NCI-H1048 (cell line): ENCODE measurements around the gene DGKH.

Experiments used
- DNase-seq: peaks from one replicate; lab custom pipeline; 2025; lab: John Stamatoyannopoulos, UW

Gene DGKH, protein sequence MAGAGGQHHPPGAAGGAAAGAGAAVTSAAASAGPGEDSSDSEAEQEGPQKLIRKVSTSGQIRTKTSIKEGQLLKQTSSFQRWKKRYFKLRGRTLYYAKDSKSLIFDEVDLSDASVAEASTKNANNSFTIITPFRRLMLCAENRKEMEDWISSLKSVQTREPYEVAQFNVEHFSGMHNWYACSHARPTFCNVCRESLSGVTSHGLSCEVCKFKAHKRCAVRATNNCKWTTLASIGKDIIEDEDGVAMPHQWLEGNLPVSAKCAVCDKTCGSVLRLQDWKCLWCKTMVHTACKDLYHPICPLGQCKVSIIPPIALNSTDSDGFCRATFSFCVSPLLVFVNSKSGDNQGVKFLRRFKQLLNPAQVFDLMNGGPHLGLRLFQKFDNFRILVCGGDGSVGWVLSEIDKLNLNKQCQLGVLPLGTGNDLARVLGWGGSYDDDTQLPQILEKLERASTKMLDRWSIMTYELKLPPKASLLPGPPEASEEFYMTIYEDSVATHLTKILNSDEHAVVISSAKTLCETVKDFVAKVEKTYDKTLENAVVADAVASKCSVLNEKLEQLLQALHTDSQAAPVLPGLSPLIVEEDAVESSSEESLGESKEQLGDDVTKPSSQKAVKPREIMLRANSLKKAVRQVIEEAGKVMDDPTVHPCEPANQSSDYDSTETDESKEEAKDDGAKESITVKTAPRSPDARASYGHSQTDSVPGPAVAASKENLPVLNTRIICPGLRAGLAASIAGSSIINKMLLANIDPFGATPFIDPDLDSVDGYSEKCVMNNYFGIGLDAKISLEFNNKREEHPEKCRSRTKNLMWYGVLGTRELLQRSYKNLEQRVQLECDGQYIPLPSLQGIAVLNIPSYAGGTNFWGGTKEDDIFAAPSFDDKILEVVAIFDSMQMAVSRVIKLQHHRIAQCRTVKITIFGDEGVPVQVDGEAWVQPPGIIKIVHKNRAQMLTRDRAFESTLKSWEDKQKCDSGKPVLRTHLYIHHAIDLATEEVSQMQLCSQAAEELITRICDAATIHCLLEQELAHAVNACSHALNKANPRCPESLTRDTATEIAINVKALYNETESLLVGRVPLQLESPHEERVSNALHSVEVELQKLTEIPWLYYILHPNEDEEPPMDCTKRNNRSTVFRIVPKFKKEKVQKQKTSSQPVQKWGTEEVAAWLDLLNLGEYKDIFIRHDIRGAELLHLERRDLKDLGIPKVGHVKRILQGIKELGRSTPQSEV

DNA sequence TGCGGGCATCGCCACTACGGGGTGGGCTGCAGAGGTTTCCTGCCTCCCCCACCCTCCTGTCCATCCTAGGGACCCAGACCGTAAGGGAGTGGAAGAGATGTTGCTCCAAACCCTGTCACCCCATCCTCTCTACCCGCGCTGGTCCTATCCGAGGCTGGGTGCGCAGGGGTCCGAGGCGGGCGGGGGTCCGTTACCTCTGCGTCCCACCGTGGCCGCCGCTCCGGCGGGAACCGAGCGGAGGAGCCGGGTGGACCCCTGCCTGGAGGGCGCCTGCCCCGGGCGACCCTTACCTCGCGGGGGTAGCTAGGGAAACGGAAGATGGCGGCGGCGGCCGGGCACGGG lies at the start of gene DGKH:
Gene DGKH, plus strand, starts transcription at position 307 of the 342 bp plus-strand sequence. CDS start 126 bp downstream, outside the sequence.
- DNase-seq, result no peak

DNA sequence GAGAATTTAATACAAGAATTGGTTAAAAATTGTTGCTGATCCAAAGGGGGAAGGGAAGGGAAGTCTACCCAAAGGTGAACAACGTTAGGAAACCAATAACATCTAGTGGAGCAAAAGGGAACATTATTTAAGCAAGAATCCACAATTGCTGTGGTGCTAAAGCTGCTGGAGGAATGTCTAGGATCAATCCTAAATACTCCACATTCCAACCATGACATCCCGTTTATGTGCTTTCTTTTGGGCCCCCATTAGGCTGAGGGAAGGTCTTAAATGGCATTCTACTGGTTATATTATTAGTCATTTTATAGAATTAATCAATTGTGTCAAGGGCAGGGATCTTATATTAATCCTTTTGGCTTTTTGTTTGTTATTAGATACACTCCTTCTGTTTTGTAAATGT lies 47.6 kb upstream of the DGKH start:
- DNase-seq, result no peak

- no peak for DNase-seq
These were observed 46.9 kb upstream of the DGKH start for GRCh38 chr13:42001580-42001979.

DNA sequence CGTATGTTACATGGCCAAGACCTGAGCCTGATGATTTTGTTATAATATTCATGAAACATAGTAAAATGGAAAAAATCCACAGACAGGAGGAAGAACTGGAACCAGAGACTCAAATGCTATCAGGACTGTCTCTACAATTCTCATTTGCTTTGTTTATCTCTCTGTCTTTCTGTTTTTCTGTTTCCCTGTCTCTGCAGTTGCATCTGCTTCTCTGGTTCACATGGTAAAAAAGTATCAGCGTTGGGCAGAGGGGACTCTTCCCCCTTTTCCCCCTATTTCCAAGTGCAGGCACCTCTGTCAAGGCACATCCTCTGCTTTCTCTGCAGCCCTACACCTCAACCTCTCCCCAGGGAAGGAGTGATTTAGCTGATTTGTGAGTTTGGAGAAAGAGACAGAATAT lies 46.4 kb upstream of the DGKH start:
- no peak for DNase-seq

DNA sequence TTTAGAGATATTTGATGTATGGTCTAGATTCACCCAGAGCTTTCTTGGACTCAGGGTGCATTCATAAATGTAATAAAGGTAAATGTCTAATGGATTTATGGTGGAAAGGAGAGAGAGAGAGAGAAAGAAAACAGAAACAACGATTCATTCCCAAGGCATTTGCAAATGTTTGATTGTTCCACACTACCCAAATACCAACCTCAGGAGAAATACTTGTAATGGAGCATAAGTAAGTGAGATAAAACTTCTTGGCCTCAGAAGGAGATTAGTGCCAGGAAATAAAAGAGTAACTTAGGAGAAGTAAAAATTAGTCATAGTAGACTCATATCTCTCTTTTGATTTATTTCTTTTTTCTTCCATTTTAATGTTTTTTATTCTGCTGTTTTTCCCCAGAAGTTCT lies 40.6 kb upstream of the DGKH start:
- DNase-seq, result no peak

DNA sequence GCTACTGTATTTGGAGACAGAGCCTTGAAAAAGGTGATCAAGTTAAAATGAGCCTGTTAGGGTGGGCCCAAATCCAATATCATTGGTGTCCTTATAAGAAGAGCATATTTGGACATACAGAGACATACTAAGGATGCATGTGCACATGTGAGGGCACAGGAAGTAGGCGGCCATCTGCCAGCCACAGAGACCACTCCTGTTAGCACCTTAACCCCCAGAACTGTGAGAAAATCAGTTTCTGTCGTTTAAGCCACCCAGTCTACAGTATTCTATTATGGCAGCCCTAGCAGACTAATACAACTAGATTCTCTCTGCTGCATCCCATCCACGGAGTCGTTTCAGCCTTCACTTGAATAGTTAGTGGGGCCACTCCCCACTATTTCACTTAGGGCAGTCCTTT lies 39.4 kb upstream of the DGKH start:
- no peak for DNase-seq

GRCh38 chr13:42011601-42012350 lies 36.7 kb upstream of the DGKH start:
- no peak for DNase-seq

DNA sequence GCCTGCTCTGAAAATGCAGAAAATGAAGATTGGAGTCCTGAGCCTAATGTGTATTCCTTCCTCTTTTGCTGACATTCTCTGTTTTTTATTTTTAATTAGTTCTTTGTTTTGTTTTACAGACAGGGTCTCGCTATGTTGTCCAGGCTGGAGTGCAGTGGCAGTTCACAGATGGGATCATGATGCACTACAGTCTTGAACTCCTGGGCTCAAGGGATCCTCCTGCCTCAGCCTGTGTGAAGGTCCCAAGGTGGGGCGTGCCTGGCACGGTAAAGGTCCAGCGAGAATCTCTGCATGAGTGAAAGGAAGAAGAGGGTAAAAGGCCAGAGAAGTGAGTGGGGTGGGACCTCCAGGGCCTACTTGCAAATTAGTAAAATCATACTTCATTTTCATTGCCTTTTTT lies 34.3 kb upstream of the DGKH start:
- DNase-seq, result no peak

GRCh38 chr13:42017264-42017663 lies 31.2 kb upstream of the DGKH start:
- DNase-seq, result no peak

DNA sequence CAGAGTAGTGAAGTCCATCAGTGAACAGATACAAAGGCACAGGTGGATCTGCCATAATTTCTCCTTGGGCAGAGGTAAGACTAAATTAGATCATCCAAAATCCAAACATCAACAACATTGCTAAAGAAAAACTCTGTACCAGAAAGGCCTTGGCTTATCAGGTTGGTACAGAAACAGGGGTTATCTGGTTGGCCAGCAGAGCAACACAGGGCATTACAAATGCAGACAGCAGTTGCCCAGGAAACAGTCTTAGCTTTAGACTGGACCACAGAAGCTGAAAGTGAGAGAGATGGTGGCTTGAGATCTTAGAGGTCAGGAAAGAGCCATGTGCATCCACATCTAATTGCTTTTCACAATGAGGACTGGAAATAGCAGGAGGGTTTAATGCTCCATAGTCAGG lies 26.6 kb upstream of the DGKH start:
- DNase-seq, result no peak

GRCh38 chr13:42022336-42022735 lies 26.1 kb upstream of the DGKH start:
- no peak for DNase-seq

DNA sequence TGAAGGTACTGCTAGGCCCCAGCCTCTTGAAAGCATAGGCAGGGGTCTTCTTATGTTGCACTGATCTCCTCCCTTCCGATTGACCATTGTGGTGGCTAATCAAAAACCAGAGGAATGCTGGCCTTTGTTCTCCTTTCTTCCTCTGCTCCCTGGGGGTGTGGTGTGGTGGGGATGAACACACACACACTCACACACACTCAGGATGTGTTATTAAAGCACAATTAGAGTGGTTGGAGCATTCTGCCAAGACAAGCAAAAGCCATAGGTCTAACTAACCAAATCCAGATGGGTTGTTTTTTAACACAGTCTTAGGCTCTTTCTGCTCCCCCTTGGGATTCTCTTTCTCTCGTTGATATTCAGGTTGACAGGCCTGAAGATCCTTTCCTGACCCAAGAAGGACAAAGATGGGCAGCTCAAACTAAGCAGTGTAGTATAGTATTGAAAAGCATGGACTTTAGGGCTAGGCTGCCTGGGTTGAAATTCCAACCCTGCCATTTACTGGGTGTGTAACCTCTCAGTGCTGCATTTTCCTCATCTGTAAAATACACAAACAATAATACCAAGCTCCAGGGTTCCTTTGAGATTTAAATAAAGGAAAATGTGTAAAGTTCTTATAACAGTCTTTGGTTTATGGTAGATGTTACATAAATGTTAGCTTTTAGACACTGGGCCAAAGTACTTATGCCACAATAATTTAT lies 25.5 kb upstream of the DGKH start:
- no peak for DNase-seq

GRCh38 chr13:42027286-42027685 lies 21.2 kb upstream of the DGKH start:
- no peak for DNase-seq

DNA sequence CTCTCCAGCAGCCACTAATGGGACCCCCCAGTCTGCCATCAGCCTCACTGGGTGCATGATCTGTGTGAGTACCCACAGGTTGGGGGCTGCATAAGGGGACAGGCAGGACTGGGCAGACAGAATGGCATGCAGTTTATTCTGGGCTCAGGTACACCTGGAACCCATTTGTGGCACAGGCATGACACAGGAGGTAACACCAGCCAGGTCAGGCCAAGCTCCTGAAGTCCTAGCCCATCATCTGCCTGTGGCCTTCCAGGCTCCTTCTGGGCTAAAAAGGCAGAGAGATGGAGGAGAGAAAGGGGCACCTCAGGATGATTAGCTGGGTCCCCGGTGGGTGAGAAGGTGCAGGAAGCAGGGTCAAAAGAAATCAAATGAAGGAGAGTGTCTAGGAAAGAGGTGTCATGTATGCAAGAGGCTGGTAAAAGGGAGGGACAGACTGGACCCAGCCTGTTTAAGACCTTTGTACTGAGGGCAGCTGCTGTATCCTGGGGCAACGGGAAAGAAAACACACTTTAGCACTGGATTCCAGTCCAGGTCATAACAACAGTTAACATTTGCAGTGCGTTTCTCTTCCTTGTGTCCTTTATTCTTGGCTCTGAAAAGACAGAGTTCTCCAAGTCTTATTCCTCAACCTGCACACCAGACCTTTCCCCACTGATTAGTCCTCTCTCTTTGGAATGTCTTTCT lies 20.2 kb upstream of the DGKH start:
- DNase-seq, result no peak

DNA sequence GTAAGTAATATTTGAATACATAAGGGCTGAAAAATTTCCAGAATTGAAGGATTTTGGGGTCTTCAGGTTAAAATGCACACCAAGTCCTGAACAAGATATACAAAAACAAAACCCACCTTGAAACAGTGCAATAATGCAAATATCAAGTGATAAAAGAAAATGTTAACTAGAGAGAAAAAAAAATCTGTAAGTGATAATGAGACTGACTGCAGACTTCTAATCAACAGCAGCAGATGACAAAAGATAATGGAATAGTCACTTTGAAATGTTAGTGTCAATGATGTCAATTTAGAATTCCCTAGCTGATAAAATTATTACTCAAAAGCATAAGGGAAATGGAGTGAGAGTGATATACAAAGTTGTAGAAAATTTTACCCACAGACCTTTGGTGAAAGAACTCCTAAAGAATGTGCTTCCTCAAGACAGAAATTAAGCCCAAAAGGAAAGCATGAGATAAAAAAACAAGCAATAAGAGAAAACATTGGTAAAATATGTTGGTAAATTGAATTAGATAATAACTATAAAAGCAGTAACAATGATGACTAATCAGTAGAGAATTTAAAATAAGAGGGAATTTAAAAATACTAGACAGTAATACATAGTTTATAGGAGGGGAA lies 12.4 kb upstream of the DGKH start:
- DNase-seq, result no peak

DNA sequence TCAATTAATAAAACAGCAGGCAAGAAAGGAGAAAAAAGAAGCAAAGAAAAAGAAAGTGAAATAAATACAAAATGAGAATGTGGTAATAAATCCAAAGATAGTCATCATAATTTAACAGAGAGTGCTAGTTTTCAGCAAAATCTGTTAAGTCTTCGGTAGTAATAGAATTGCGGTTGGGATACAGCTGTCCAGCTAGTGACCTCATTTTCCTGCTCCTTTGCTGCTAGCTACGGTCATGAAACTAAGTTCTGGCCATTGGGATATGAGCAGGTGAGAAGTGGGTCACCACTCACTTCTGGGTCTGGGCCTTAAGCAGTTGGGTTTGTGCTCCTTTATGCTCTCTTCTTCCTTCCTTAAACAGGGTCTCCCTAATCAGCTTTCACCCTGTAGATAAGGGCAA lies 11.7 kb upstream of the DGKH start:
- DNase-seq, result no peak

DNA sequence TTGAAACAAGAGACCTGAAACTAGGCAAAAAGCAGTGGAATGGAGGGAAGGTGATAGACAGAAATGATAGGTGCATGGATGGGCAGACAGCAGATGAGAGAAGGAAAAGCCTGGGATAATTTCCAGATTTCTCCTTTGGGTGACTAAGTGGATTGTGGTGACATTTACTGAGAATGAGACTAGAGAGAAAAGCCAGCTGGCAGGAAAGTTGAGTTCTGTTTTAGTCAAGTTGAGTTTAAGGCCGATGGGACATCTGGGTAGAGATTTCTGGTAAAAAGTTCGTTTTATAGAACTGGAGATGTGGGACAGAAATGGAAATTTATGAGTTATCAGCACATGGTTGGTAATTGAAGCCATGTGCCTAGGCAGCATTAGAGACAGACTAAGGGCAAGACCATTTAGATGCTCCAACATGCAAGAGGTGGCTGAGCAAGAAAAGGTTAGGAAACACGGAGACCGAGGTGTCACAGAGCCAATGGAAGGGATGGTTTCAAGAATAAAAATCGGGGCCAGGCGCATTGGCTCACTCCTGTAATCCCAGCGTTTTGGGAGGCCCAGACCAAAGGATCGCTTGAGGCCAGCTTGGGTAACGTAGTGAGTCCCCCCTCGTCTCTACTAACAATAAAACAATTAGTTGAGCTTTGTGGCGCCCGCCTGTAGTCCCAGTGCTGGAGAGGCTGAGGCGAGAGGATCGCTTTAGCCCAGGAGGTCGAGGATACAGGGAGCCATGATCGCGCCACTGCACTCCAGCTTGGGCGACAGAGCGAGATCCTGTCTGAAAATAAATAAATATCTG lies 9.6 kb upstream of the DGKH start:
- DNase-seq, result no peak

- no peak for DNase-seq
These were observed 8.9 kb upstream of the DGKH start for GRCh38 chr13:42039457-42039945.
